Coronary artery (tissue), 2 donors: Measurements from ENCODE around the gene ADGRL3.

Experiments used
- DNase-seq: peaks from one replicate; pipeline ENCODE4 v3.0.0-alpha.2; 2017; ENCODE audit warnings: low spot score
- H3K27ac ChIP-seq, 2 donors: fragments of 200-600 bp; sonication (generic); one replicate each; pipeline ENCODE4 v1.5.1; 2016 to 2019
- H3K4me3 ChIP-seq: fragments of 200-600 bp; sonication (generic); 2 replicates; pipeline ENCODE4 v1.5.1; 2016; ENCODE audit warnings: mild to moderate bottlenecking, moderate library complexity
- TF ChIP-seq, protein P1 (sequence below): fragments of 200-600 bp; sonication (generic); IDR thresholded peaks from one replicate; pipeline ENCODE4 v1.5.1; 2019; ENCODE audit warnings: antibody characterized with exemption

ADGRL3 gene

DNA sequence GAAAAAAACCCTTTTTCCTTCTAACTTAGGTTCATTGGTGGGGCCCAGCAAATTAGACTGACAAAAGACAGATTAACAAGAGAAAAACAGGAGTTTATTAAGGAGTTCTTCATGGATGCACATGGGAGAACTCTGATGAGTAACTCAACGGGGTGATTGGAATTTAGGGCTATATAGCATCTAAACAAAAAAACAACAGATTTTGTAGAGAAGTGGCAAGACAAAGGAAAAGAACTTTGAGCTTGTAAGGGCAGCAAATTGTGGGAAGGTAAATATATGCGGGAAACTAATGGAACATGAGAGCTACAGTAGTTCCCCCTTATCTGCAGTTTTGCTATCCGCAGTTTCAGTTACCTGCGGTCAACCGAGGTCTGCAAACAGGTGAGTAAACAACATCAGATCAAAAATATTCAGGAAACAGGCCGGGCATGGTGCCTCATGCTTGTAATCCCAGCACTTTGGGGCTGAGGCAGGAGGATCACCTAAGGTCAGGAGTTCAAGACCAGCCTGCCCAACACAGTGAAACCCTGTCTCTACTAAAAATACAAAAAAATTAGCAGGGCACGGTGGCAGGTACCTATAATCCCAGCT is 573.6 kb downstream of the ADGRL3 start:
- TF ChIP-seq, protein P1, sequence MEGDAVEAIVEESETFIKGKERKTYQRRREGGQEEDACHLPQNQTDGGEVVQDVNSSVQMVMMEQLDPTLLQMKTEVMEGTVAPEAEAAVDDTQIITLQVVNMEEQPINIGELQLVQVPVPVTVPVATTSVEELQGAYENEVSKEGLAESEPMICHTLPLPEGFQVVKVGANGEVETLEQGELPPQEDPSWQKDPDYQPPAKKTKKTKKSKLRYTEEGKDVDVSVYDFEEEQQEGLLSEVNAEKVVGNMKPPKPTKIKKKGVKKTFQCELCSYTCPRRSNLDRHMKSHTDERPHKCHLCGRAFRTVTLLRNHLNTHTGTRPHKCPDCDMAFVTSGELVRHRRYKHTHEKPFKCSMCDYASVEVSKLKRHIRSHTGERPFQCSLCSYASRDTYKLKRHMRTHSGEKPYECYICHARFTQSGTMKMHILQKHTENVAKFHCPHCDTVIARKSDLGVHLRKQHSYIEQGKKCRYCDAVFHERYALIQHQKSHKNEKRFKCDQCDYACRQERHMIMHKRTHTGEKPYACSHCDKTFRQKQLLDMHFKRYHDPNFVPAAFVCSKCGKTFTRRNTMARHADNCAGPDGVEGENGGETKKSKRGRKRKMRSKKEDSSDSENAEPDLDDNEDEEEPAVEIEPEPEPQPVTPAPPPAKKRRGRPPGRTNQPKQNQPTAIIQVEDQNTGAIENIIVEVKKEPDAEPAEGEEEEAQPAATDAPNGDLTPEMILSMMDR: no peak
- Histone ChIP-seq H3K27ac (no peak overlapping the region), H3K4me3 (no peak overlapping the region)
- DNase-seq: no peak

DNA sequence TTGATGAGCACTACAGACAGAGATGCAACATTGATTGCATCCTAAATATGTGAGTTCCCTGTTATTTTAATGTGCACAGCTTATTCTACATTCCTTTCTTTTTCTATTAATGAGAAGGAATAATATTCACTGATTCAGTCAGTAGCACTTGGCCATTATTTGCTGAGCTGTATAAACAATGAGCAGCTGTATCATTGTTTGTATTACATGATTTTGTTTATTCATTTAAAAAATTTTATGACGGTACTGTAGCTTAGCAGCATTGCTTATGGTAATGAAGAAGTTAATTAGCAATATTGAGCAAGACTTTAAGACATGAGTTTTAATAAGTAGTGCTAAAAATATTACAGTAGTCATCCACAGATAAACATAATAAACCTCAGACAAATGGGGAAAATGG is 582.0 kb downstream of the ADGRL3 start:
- Histone ChIP-seq H3K27ac (no peak overlapping the region), H3K4me3 (no peak overlapping the region)
- TF ChIP-seq, protein P1: no peak
- DNase-seq: no peak

DNA sequence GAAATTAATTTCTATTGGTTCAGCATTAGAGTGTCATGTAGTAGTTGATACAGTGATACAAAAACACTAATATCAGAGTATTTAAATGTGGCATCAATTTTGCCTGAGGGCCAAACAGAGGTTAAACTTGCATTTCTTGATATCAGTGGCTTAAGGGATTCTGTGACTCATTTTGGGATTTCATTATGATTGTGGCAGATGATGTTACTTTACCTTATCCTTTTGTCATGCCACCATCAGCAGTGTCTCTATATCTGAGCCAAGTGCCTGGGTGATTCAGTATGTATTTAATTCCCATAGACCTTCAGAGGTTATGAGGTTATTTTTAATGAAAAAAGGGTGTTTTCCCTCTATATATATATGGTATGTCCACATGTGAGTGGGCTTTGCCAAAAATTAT is 582.9 kb downstream of the ADGRL3 start:
- no peak overlapping the region for H3K4me3 ChIP-seq

DNA sequence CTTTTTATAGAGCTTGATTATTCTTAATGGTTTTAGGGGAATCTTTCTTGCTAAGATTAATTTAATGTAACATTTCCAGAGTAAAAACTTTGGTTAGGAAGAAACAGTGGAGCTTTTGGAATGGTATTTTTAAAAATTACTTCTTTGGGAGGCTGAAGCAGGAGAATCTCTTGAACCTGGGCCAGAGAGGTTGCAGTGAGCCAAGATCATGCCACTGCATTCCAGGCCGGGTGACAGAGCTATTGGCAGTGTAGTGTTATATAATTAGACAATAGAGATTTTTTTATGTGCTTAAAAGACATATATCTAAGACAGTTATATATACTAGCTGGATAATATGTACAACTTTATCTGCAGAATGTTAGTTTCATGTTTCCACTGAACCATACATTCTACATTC is 585.6 kb downstream of the ADGRL3 start:
- no peak for DNase-seq
- no peak overlapping the region for H3K4me3 ChIP-seq
- TF ChIP-seq, protein P1: no peak
- no peak overlapping the region for H3K27ac ChIP-seq

More for the DNA sequence above, 582.9 kb downstream of the ADGRL3 start:
- TF ChIP-seq, protein P1: no peak
- DNase-seq: no peak
- H3K27ac ChIP-seq: no peak overlapping the region

DNA sequence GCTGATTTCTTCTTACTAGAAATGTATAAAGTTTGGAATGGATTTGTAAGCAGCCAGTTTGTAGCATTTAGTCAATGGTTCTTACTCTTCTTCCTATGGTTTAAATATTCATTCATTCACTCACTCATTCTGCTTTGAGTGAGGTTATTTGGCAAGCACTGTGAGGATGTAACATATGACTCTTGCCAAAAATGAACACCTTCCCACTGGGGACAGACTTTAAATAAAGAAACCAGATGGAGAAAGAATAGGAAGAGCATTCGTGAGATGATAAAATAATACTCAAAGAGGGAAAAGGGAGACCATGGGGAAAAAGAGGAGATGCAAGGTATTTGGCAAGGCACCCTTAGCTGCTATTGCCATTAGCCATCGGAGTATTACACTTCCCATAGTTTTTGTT is 586.1 kb downstream of the ADGRL3 start:
- no peak for DNase-seq
- Histone ChIP-seq H3K4me3 (no peak overlapping the region), H3K27ac (no peak overlapping the region)
- TF ChIP-seq, protein P1: no peak

DNA sequence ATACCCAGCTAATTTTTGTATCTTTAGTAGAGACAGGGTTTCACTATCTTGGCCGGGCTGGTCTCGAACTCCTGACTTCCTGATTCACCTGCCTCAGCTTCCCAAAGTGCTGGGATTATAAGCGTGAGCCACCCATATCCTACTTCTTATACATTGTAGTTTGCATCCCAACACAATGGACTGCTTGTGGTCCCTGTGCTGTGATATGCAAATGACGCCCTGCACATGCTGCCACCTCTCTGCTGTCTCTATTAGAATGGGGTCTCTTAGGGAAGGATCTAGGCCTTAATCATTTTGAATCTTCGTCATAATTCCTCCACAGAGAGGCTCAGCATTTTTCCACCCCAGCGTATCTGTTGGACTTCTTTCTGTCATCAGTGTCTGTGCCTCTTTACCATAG is 595.9 kb downstream of the ADGRL3 start:
- no peak overlapping the region for H3K27ac ChIP-seq
- no peak for DNase-seq
- TF ChIP-seq, protein P1: no peak
- no peak overlapping the region for H3K4me3 ChIP-seq

DNA sequence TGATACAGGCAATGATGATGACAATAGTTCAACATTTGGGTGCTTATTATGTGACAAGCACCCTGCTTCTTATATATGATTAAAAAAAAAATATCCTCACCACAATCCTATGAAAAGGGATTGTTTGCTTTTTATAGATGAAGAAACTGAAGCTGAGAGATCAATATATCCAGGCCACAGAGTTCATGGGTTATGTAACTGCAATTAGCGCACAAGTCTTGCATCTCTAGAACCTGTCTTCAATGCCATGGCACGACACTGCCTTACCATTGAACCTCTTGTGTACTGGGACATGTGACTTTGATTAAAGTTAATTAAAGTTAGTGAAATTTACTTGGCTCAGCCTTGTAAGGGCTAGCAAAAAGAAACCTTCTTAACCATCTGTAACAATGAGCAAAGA is 599.7 kb downstream of the ADGRL3 start:
- Histone ChIP-seq H3K4me3 (no peak overlapping the region), H3K27ac (no peak overlapping the region)
- TF ChIP-seq, protein P1: no peak
- DNase-seq: no peak
